OCI-LY1 (cell line): ENCODE data around the gene EPOP.

ENCODE experiments used
- EZH2 ChIP-seq: fragments of 200-600 bp; sonication (generic), shearing (Covaris generic); IDR thresholded peaks from 2 replicates; pipeline ENCODE4 v1.8.0; 2017; ENCODE audit warnings: borderline replicate concordance, mixed run types, mild to moderate bottlenecking, antibody characterized with exemption, low read length, moderate library complexity, mixed read lengths
- TF ChIP-seq, protein P1 (sequence below): fragments of 200-600 bp; sonication (generic), shearing (Covaris generic); IDR thresholded peaks from 2 replicates; pipeline ENCODE4 v1.5.1; 2017; ENCODE audit warnings: mild to moderate bottlenecking, antibody characterized with exemption, low read length, moderate library complexity, mixed read lengths

- TF ChIP-seq, protein P1, sequence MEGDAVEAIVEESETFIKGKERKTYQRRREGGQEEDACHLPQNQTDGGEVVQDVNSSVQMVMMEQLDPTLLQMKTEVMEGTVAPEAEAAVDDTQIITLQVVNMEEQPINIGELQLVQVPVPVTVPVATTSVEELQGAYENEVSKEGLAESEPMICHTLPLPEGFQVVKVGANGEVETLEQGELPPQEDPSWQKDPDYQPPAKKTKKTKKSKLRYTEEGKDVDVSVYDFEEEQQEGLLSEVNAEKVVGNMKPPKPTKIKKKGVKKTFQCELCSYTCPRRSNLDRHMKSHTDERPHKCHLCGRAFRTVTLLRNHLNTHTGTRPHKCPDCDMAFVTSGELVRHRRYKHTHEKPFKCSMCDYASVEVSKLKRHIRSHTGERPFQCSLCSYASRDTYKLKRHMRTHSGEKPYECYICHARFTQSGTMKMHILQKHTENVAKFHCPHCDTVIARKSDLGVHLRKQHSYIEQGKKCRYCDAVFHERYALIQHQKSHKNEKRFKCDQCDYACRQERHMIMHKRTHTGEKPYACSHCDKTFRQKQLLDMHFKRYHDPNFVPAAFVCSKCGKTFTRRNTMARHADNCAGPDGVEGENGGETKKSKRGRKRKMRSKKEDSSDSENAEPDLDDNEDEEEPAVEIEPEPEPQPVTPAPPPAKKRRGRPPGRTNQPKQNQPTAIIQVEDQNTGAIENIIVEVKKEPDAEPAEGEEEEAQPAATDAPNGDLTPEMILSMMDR: no peak
- TF ChIP-seq EZH2: no peak
Measured at GRCh38 chr17:38685491-38685890, 10.7 kb upstream of the EPOP start.
